HUES6 (cell line): ENCODE data around the gene ATRIP.

Experiments used
- H3K27ac ChIP-seq: 2 replicates; pipeline ENCODE4 v1.7.0; 2013; ENCODE audit warnings: low read depth, mild to moderate bottlenecking, low read length, inconsistent platforms
- H3K27me3 ChIP-seq: 2 replicates; pipeline ENCODE4 v1.6.1; 2013; ENCODE audit warnings: low read length; ENCODE audit not compliant: control insufficient read depth, insufficient read depth
- H3K36me3 ChIP-seq: 2 replicates; pipeline ENCODE4 v1.6.1; 2013; ENCODE audit warnings: low read length; ENCODE audit not compliant: control insufficient read depth, insufficient read depth
- H3K4me1 ChIP-seq: 2 replicates; pipeline ENCODE4 v1.6.1; 2013; ENCODE audit warnings: low read length; ENCODE audit not compliant: control insufficient read depth, insufficient read depth
- H3K4me3 ChIP-seq: 2 replicates; pipeline ENCODE4 v1.5.1; 2013; ENCODE audit warnings: low read depth, low read length
- H3K9ac ChIP-seq: one replicate; pipeline ENCODE4 v1.6.1; 2013; ENCODE audit warnings: mild to moderate bottlenecking, low read length
- H3K9me3 ChIP-seq: 2 replicates; pipeline ENCODE4 v1.6.1; 2013; ENCODE audit warnings: low read depth, low read length; ENCODE audit not compliant: control insufficient read depth, insufficient read depth

The ATRIP gene

GRCh38 chr3:48411606-48412374 is 34.7 kb upstream of the ATRIP start:
- no peak overlapping the region for H3K4me3 ChIP-seq
- H3K36me3 ChIP-seq, result peaks cover 99% of the 10 kb centered on the region
- H3K9ac ChIP-seq, result no peak overlapping the region
- H3K9me3 ChIP-seq, result no peaks in the 10 kb centered on the region
- H3K27me3 ChIP-seq, result no peaks in the 10 kb centered on the region
- no peak overlapping the region for H3K27ac ChIP-seq
- H3K4me1 ChIP-seq, result no peaks in the 10 kb centered on the region

GRCh38 chr3:48412375-48413001 is 34.0 kb upstream of the ATRIP start:
- Histone ChIP-seq H3K4me3 (no peak overlapping the region), H3K9me3 (no peaks in the 10 kb centered on the region), H3K36me3 (peaks cover 99% of the 10 kb centered on the region), H3K9ac (no peak overlapping the region), H3K4me1 (no peaks in the 10 kb centered on the region), H3K27me3 (no peaks in the 10 kb centered on the region), H3K27ac (no peak overlapping the region)

- Histone ChIP-seq H3K36me3 (peaks cover 100% of the 10 kb centered on the region), H3K4me1 (no peaks in the 10 kb centered on the region), H3K27me3 (no peaks in the 10 kb centered on the region), H3K27ac (no peak overlapping the region), H3K9ac (no peak overlapping the region), H3K4me3 (no peak overlapping the region), H3K9me3 (no peaks in the 10 kb centered on the region)
Observed at GRCh38 chr3:48413086-48413485, 33.5 kb upstream of the ATRIP start.

- Histone ChIP-seq H3K9ac (no peak overlapping the region), H3K4me3 (no peak overlapping the region), H3K36me3 (peaks cover 100% of the 10 kb centered on the region), H3K27ac (no peak overlapping the region), H3K4me1 (no peaks in the 10 kb centered on the region), H3K27me3 (no peaks in the 10 kb centered on the region), H3K9me3 (no peaks in the 10 kb centered on the region)
Observed at GRCh38 chr3:48413611-48414010, 32.9 kb upstream of the ATRIP start.

GRCh38 chr3:48414376-48415250 is 31.9 kb upstream of the ATRIP start:
- Histone ChIP-seq H3K9ac (no peak overlapping the region), H3K4me3 (no peak overlapping the region), H3K27me3 (no peaks in the 10 kb centered on the region), H3K9me3 (no peaks in the 10 kb centered on the region), H3K27ac (no peak overlapping the region), H3K36me3 (peaks cover 100% of the 10 kb centered on the region), H3K4me1 (no peaks in the 10 kb centered on the region)

- Histone ChIP-seq H3K27ac (no peak overlapping the region), H3K4me1 (no peaks in the 10 kb centered on the region), H3K27me3 (no peaks in the 10 kb centered on the region), H3K4me3 (no peak overlapping the region), H3K9me3 (no peaks in the 10 kb centered on the region), H3K36me3 (peaks cover 100% of the 10 kb centered on the region), H3K9ac (no peak overlapping the region)
Observed at GRCh38 chr3:48415251-48415953, 31.1 kb upstream of the ATRIP start.

GRCh38 chr3:48416091-48416505 is 30.4 kb upstream of the ATRIP start:
- no peaks in the 10 kb centered on the region for H3K9me3 ChIP-seq
- H3K27ac ChIP-seq, result no peak overlapping the region
- H3K4me3 ChIP-seq, result no peak overlapping the region
- no peak overlapping the region for H3K9ac ChIP-seq
- no peaks in the 10 kb centered on the region for H3K4me1 ChIP-seq
- peaks cover 100% of the 10 kb centered on the region for H3K36me3 ChIP-seq
- H3K27me3 ChIP-seq, result no peaks in the 10 kb centered on the region

- no peak overlapping the region for H3K27ac ChIP-seq
- no peak overlapping the region for H3K4me3 ChIP-seq
- peaks cover 100% of the 10 kb centered on the region for H3K36me3 ChIP-seq
- no peaks in the 10 kb centered on the region for H3K9me3 ChIP-seq
- H3K9ac ChIP-seq, result no peak overlapping the region
- no peaks in the 10 kb centered on the region for H3K4me1 ChIP-seq
- no peaks in the 10 kb centered on the region for H3K27me3 ChIP-seq
Observed at GRCh38 chr3:48416546-48416945, 30.0 kb upstream of the ATRIP start.

GRCh38 chr3:48417529-48418108 is 28.9 kb upstream of the ATRIP start:
- Histone ChIP-seq H3K27me3 (no peaks in the 10 kb centered on the region), H3K4me3 (no peak overlapping the region), H3K9me3 (no peaks in the 10 kb centered on the region), H3K9ac (no peak overlapping the region), H3K4me1 (no peaks in the 10 kb centered on the region), H3K27ac (no peak overlapping the region), H3K36me3 (peaks cover 98% of the 10 kb centered on the region)

- H3K9ac ChIP-seq, result no peak overlapping the region
- H3K4me1 ChIP-seq, result no peaks in the 10 kb centered on the region
- H3K27me3 ChIP-seq, result no peaks in the 10 kb centered on the region
- no peak overlapping the region for H3K27ac ChIP-seq
- peaks cover 98% of the 10 kb centered on the region for H3K36me3 ChIP-seq
- H3K4me3 ChIP-seq, result no peak overlapping the region
- H3K9me3 ChIP-seq, result no peaks in the 10 kb centered on the region
Observed at GRCh38 chr3:48418140-48418539, 28.4 kb upstream of the ATRIP start.
